ENCODE data around the gene KLK7.
"Not testable (repeated sequence)": the region's sequence is repeated elsewhere in the genome, so short reads cannot be mapped to it uniquely, and the experiment has no call there.

The KLK7 gene

GRCh38 chr19:51012661-51013190, 29.0 kb upstream of the KLK7 start:
- in situ Hi-C loops (cut with MboI; ENCODE audit: low sequenced_read_pairs), result no loop called here

GRCh38 chr19:51010066-51010795, 26.5 kb upstream of the KLK7 start:
- in situ Hi-C loops (cut with MboI; ENCODE audit: low sequenced_read_pairs), result no loop called here

GRCh38 chr19:51009061-51009891, 25.6 kb upstream of the KLK7 start:
- in situ Hi-C loops (cut with MboI; ENCODE audit: low sequenced_read_pairs), result no loop called here

- in situ Hi-C loops (cut with MboI; ENCODE audit: low sequenced_read_pairs), result no loop called here
Measured at GRCh38 chr19:51007488-51007887, 23.8 kb upstream of the KLK7 start.

- in situ Hi-C loops (cut with MboI; ENCODE audit: low sequenced_read_pairs), result no loop called here
Measured at GRCh38 chr19:51006406-51006805, 22.7 kb upstream of the KLK7 start.

GRCh38 chr19:51005248-51005647, 21.5 kb upstream of the KLK7 start:
- in situ Hi-C loops (cut with MboI; ENCODE audit: low sequenced_read_pairs), result no loop called here

GRCh38 chr19:51003316-51003715, 19.6 kb upstream of the KLK7 start:
- in situ Hi-C loops (cut with MboI; ENCODE audit: low sequenced_read_pairs), result no loop called here

GRCh38 chr19:51002542-51003311, 19.0 kb upstream of the KLK7 start:
- in situ Hi-C loops (cut with MboI; ENCODE audit: low sequenced_read_pairs), result no loop called here

GRCh38 chr19:51002089-51002532, 18.4 kb upstream of the KLK7 start:
- in situ Hi-C loops (cut with MboI; ENCODE audit: low sequenced_read_pairs), result no loop called here

- in situ Hi-C loops (cut with MboI; ENCODE audit: low sequenced_read_pairs), result no loop called here
Measured at GRCh38 chr19:51001515-51001914, 17.8 kb upstream of the KLK7 start, which contains the start of gene KLK8. TSS of gene KLK8 (minus strand) at chr19:51001604. CDS start at chr19:51001167, 437 bp downstream.

GRCh38 chr19:51000981-51001380, 17.3 kb upstream of the KLK7 start:
- in situ Hi-C loops (cut with MboI; ENCODE audit: low sequenced_read_pairs), result no loop called here

- in situ Hi-C loops (cut with MboI; ENCODE audit: low sequenced_read_pairs), result no loop called here
Measured at GRCh38 chr19:51000426-51000825, 16.7 kb upstream of the KLK7 start.

GRCh38 chr19:50998686-50999085, 15.0 kb upstream of the KLK7 start:
- in situ Hi-C loops (cut with MboI; ENCODE audit: low sequenced_read_pairs), result no loop called here

GRCh38 chr19:50998061-50998460, 14.3 kb upstream of the KLK7 start:
- in situ Hi-C loops (cut with MboI; ENCODE audit: low sequenced_read_pairs), result no loop called here

- in situ Hi-C loops (cut with MboI; ENCODE audit: low sequenced_read_pairs), result no loop called here
Measured at GRCh38 chr19:50994129-50994528, 10.4 kb upstream of the KLK7 start.

GRCh38 chr19:50992666-50993035, 8.9 kb upstream of the KLK7 start:
- in situ Hi-C loops (cut with MboI; ENCODE audit: low sequenced_read_pairs), result no loop called here

GRCh38 chr19:50984416-50984815, 699 bp upstream of the KLK7 start:
- in situ Hi-C loops (cut with MboI; ENCODE audit: low sequenced_read_pairs), result not testable (repeated sequence)

- in situ Hi-C loops (cut with MboI; ENCODE audit: low sequenced_read_pairs), result no loop called here
Measured at GRCh38 chr19:50982186-50982585, 1.5 kb downstream of the KLK7 start.

GRCh38 chr19:50981587-50982146, 2.0 kb downstream of the KLK7 start:
- in situ Hi-C loops (cut with MboI; ENCODE audit: low sequenced_read_pairs), result no loop called here

GRCh38 chr19:50980208-50980607, 3.5 kb downstream of the KLK7 start:
- in situ Hi-C loops (cut with MboI; ENCODE audit: low sequenced_read_pairs), result no loop called here

- in situ Hi-C loops (cut with MboI; ENCODE audit: low sequenced_read_pairs), result no loop called here
Measured at GRCh38 chr19:50979758-50980157, 4.0 kb downstream of the KLK7 start.
